Heart left ventricle (tissue), 13 donors: Measurements from ENCODE around the gene PLEKHG3.

Experiments used
- CTCF ChIP-seq, 12 donors: fragments of 200-600 bp; sonication (generic) in 4 of 12; IDR thresholded peaks; one replicate each; pipeline versions ENCODE4 v1.5.0 to v1.8.0; 2018 to 2022; ENCODE audit warnings: antibody characterized with exemption in 12 of 12, mild to moderate bottlenecking in 5 of 12
- POLR2A ChIP-seq, 2 donors: fragments of 450-650 bp; IDR thresholded peaks; one replicate each; pipeline ENCODE4 v1.6.1; 2017; ENCODE audit warnings: antibody characterized with exemption in 2 of 2, mild to moderate bottlenecking in 2 of 2, moderate library complexity in 2 of 2
- donor health status: ischemic (EF 13 %, LVEDD 7.1; RV severe dilation, severe dysfunction).
- donor health status: DM: no; HTN: yes; CAD: no.
- donor health status: DM: no; HTN: no; CAD: no.
- donor health status: ischemic (EF 25% LVEDD 6.9; RV normal size, moderate dysfunction).
- donor health status: ischemic (EF 25% LVEDD 5.7; RV mildly dilated, moderate dysfunction).
- donor health status: ischemic (EF 35%, LVEDD 5.7; RV mildly dilated, moderate dysfunction).
- donor health status: nonischemic (EF 11% LVEDD 7.7; RV severe dilation, severe dysfunction).
- donor health status: DM: yes; HTN: yes; CAD: no.
- donor health status: PGD.
- donor health status: ischemic (EF 29% LVEDD 5.4; RV normal size, mild dysfunction).
- donor health status: nonischemic (EF 23%, LVEDD 6.1; RV moderate dilation, normal function).

DNA sequence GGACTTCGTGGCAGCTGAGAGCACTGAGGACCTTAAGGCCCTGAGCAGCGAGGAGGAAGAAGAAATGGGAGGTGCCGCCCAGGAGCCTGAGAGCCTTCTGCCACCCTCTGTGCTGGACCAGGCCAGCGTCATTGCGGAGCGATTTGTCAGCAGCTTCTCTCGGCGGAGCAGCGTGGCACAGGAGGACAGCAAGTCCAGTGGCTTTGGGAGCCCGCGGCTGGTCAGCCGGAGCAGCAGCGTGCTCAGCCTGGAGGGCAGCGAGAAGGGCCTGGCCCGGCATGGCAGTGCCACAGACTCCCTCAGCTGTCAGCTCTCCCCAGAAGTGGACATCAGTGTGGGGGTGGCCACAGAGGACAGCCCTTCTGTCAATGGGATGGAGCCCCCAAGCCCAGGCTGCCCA lies 37.0 kb downstream of the PLEKHG3 start:
- no peak for TF ChIP-seq CTCF (IDR thresholded peaks at IDR 0.05)
- no peak for TF ChIP-seq POLR2A (IDR thresholded peaks at IDR 0.05)
